HCT116 (cell line): ENCODE data around the gene SEMA5B. TPM values are rescaled to one million over a fixed set of nuclear protein-coding genes. Genes with fewer than 3 reads are reported as not detected.

Experiments
- ATAC-seq: fragments of 200-7000 bp; cut with Tn5 transposase; 2 replicates; pipeline ENCODE4 v1.9.1; 2020; ENCODE audit warnings: mild to moderate bottlenecking, moderate library complexity
- BruUV-seq: library from RNA; stranded (reverse); fragments of 400-500 nt; replicated peaks from 2 replicates; lab custom pipeline; 2021; lab: Mats Ljungman, UMichigan
- CTCF ChIA-PET: fragments of 300-600 bp; sonication (Branson Sonifier 250); formaldehyde crosslinking; loops from one replicate; lab custom pipeline; 2021; ENCODE audit warnings: antibody characterized with exemption; lab: Charles Lee
- POLR2A ChIA-PET: fragments of 300-600, 350-600 bp; sonication (Branson Sonifier 250); formaldehyde crosslinking; loops from one replicate; lab custom pipeline; 2021; ENCODE audit warnings: antibody characterized with exemption; lab: Charles Lee
- RAD21 ChIA-PET, 2 experiments: fragments of 300-600 bp; sonication (Branson Sonifier 250); formaldehyde crosslinking; loops; one replicate each; lab custom pipeline; 2023; ENCODE audit warnings: low total read pairs in 2 of 2; ENCODE audit not compliant: uncharacterized antibody in 2 of 2, unreplicated experiment in 2 of 2, low non-redundant PET in 1 of 2; lab: Charles Lee
- DNase-seq: peaks from one replicate; pipeline ENCODE4 v3.0.0-alpha.2; 2010; ENCODE audit warnings: low read depth, low spot score
- H2AFZ ChIP-seq: fragments of 200-600 bp; shearing (Covaris generic), sonication (generic); 2 replicates; pipeline ENCODE4 v1.6.1; 2017; ENCODE audit warnings: low read depth, mixed run types, mixed read lengths, antibody characterized with exemption, low read length; ENCODE audit not compliant: poor library complexity, severe bottlenecking
- H3K27ac ChIP-seq: 2 replicates; pipeline ENCODE4 v1.5.1; 2012; ENCODE audit warnings: low read depth, low read length
- H3K27me3 ChIP-seq: fragments of 200-600 bp; sonication (generic); 2 replicates; pipeline ENCODE4 v1.6.1; 2016; ENCODE audit warnings: mixed run types, low read length, mixed read lengths; ENCODE audit not compliant: insufficient read depth
- H3K36me3 ChIP-seq, 2 experiments: fragments of 200-500 bp in 1 of 2; fragments of 200-600 bp in 1 of 2; sonication (Bioruptor generic) in 1 of 2; sonication (generic) in 1 of 2; 2 replicates each; pipeline versions ENCODE4 v1.5.1 to v1.6.1; 2014 to 2016; ENCODE audit warnings: low read length in 2 of 2, inconsistent platforms in 1 of 2, mixed read lengths in 1 of 2, mixed run types in 1 of 2; ENCODE audit not compliant: insufficient read depth in 2 of 2, control insufficient read depth in 1 of 2
- H3K4me1 ChIP-seq, 2 experiments: fragments of 200-600 bp in 1 of 2; sonication (generic) in 1 of 2; 2 replicates each; pipeline versions ENCODE4 v1.5.1 to v1.6.1; 2012 to 2017; ENCODE audit warnings: low read length in 2 of 2, inconsistent platforms in 1 of 2, mild to moderate bottlenecking in 1 of 2, mixed read lengths in 1 of 2, mixed run types in 1 of 2, moderate library complexity in 1 of 2; ENCODE audit not compliant: insufficient read depth in 2 of 2, control insufficient read depth in 1 of 2
- H3K4me2 ChIP-seq: fragments of 200-600 bp; sonication (generic); 2 replicates; pipeline ENCODE4 v1.6.1; 2017; ENCODE audit warnings: mixed run types, low read length, mixed read lengths
- H3K4me3 ChIP-seq, 2 experiments: fragments of 200-600 bp in 1 of 2; sonication (generic) in 1 of 2; replicated peaks in 1 of 2; 2 replicates each; pipeline ENCODE4 v1.5.1; 2011 to 2016; ENCODE audit warnings: low read length in 2 of 2, control low read depth in 1 of 2, low read depth in 1 of 2, mild to moderate bottlenecking in 1 of 2, mixed read lengths in 1 of 2, mixed run types in 1 of 2
- H3K79me2 ChIP-seq: fragments of 200-600 bp; sonication (generic); 2 replicates; pipeline ENCODE4 v1.6.1; 2017; ENCODE audit warnings: mild to moderate bottlenecking, mixed run types, low read length, moderate library complexity, mixed read lengths; ENCODE audit not compliant: insufficient read depth
- H3K9ac ChIP-seq: fragments of 200-600 bp; sonication (generic); 2 replicates; pipeline ENCODE4 v1.6.1; 2016; ENCODE audit warnings: low read length, mixed read lengths
- H3K9me2 ChIP-seq: fragments of 200-600 bp; sonication (generic), shearing (Covaris generic); 2 replicates; pipeline ENCODE4 v1.6.1; 2017; ENCODE audit warnings: mixed run types, mild to moderate bottlenecking, moderate library complexity; ENCODE audit not compliant: insufficient read depth
- H3K9me3 ChIP-seq, 2 experiments: fragments of 200-500 bp in 1 of 2; fragments of 200-600 bp in 1 of 2; sonication (Bioruptor generic) in 1 of 2; sonication (generic) in 1 of 2; 2 replicates each; pipeline ENCODE4 v1.6.1; 2014 to 2017; ENCODE audit warnings: low read length in 2 of 2, mixed read lengths in 2 of 2, inconsistent platforms in 1 of 2, low read depth in 1 of 2, mild to moderate bottlenecking in 1 of 2, mixed run types in 1 of 2, moderate library complexity in 1 of 2; ENCODE audit not compliant: control insufficient read depth in 1 of 2, insufficient read depth in 1 of 2
- H4K20me1 ChIP-seq: fragments of 200-600 bp; sonication (generic), shearing (Covaris generic); 2 replicates; pipeline ENCODE4 v1.6.1; 2017; ENCODE audit warnings: mixed run types, mild to moderate bottlenecking, moderate library complexity; ENCODE audit not compliant: insufficient read depth
- CEBPB ChIP-seq: IDR thresholded peaks from 2 replicates; pipeline ENCODE4 v1.6.1; 2012; ENCODE audit warnings: low read depth
- EGR1 ChIP-seq: IDR thresholded peaks from 2 replicates; pipeline ENCODE4 v1.6.1; 2012; ENCODE audit warnings: low read depth
- ELF1 ChIP-seq: IDR thresholded peaks from 2 replicates; pipeline ENCODE4 v1.6.1; 2012; ENCODE audit warnings: low read depth, borderline replicate concordance
- EZH2 ChIP-seq: fragments of 200-600 bp; sonication (generic); IDR thresholded peaks from 2 replicates; pipeline ENCODE4 v1.6.1; 2017; ENCODE audit warnings: antibody characterized with exemption, mixed run types
- EZH2phosphoT487 ChIP-seq: fragments of 200-600 bp; IDR thresholded peaks from 2 replicates; pipeline ENCODE4 v1.6.1; 2018; ENCODE audit warnings: antibody characterized with exemption, borderline replicate concordance
- FOSL1 ChIP-seq: IDR thresholded peaks from 2 replicates; pipeline ENCODE4 v1.6.1; 2012; ENCODE audit warnings: low read depth
- JUND ChIP-seq: IDR thresholded peaks from 2 replicates; pipeline ENCODE4 v1.6.1; 2012
- MAX ChIP-seq: IDR thresholded peaks from 2 replicates; pipeline ENCODE4 v1.6.1; 2012
- RAD21 ChIP-seq: IDR thresholded peaks from 2 replicates; pipeline ENCODE4 v1.6.1; 2012; ENCODE audit warnings: low read depth, mild to moderate bottlenecking
- REST ChIP-seq: IDR thresholded peaks from 2 replicates; pipeline ENCODE4 v1.6.1; 2012; ENCODE audit warnings: low read depth
- SIN3A ChIP-seq: IDR thresholded peaks from 2 replicates; pipeline ENCODE4 v1.6.1; 2012; ENCODE audit warnings: low read depth
- SP1 ChIP-seq: IDR thresholded peaks from 2 replicates; pipeline ENCODE4 v1.6.1; 2012; ENCODE audit warnings: low read depth
- SRF ChIP-seq: IDR thresholded peaks from 2 replicates; pipeline ENCODE4 v1.6.1; 2012; ENCODE audit warnings: low read depth
- TCF7L2 ChIP-seq: IDR thresholded peaks from 2 replicates; pipeline ENCODE4 v1.7.0; 2011; ENCODE audit warnings: borderline replicate concordance, inconsistent platforms; ENCODE audit not compliant: insufficient read depth, insufficient read length; ENCODE audit errors: extremely low read depth
- YY1 ChIP-seq: IDR thresholded peaks from 2 replicates; pipeline ENCODE4 v1.6.1; 2011; ENCODE audit warnings: low read length, low read depth, moderate library complexity, mild to moderate bottlenecking; ENCODE audit not compliant: insufficient replicate concordance; ENCODE audit errors: extremely low read depth
- ZNF274 ChIP-seq: fragments of 200-500 bp; sonication (Bioruptor generic); IDR thresholded peaks from 2 replicates; pipeline ENCODE4 v1.6.1; 2014; ENCODE audit warnings: mild to moderate bottlenecking, low read depth, low read length, inconsistent platforms
- intact Hi-C: fragments of 100-400 bp; cut with micrococcal nuclease; formaldehyde crosslinking; loops from 2 replicates; pipeline ENCODE4 v1.10.0; 2022
- total RNA-seq: library from RNA; stranded (reverse); gene quantifications from one replicate; pipeline ENCODE4 v1.2.1, GENCODE V29; 2021; ENCODE audit not compliant: unreplicated experiment

Gene SEMA5B
- total RNA-seq, 1 experiment from 2014 or later = 0.15 TPM

GRCh38 chr3:123076112-123076495, 48.5 kb upstream of the SEMA5B start:
- Histone ChIP-seq H3K27ac (no peak overlapping the region), H3K27me3 (no peaks in the 10 kb centered on the region), H3K4me1 (peaks cover 51 to 88% of the 10 kb centered on the region in 2 experiments)
- BruUV-seq = no TSS peak
- CTCF ChIA-PET = interaction anchor here (1.1 kb wide), 1 partner anchor 8 kb away, joined by 3 read pairs; no protein-coding TSS in a partner anchor
- RAD21 ChIA-PET = interaction anchor here in 1 of 2 experiments (1.0 kb wide), 1 partner anchor 9 kb away, joined by 3 read pairs; the partner anchor contains the start of gene PDIA5
- TF ChIP-seq RAD21 (no peak), SP1 (no peak), REST (no peak), SIN3A (no peak), CEBPB (no peak), TCF7L2 (no peak), EZH2 (no peak), EGR1 (no peak), SRF (no peak), EZH2phosphoT487 (no peak), ZNF274 (no peak), JUND (no peak), FOSL1 (no peak), MAX (no peak), YY1 (no peak), ELF1 (no peak)
- TF ChIP-seq, all 23 proteins: peak for 0
- Histone ChIP-seq H3K36me3 (no peaks in the 10 kb centered on the region), H2AFZ (no peak overlapping the region), H3K79me2 (peaks cover 98% of the 10 kb centered on the region), H3K9ac (no peak overlapping the region), H4K20me1 (peaks cover 15% of the 10 kb centered on the region; the same call in 1 of the 2 replicates), H3K4me2 (peak overlapping the region; percentile 69), H3K4me3 (no peak overlapping the region), H3K9me3 (no peaks in the 10 kb centered on the region), H3K9me2 (no peaks in the 10 kb centered on the region)
- intact Hi-C loops = no loop called here
- POLR2A ChIA-PET = interaction anchor here (2.3 kb wide), 1 partner anchor 9 kb away, joined by 8 read pairs; the partner anchor contains the start of gene PDIA5
- no peak for DNase-seq
- no peak for ATAC-seq
